K562 (cell line): ENCODE measurements around the gene WTAP.

ENCODE experiments used
- JUND ChIP-seq, 2 experiments: IDR thresholded peaks; 2 replicates in 1 of 2; 3 replicates in 1 of 2; pipeline ENCODE4 v1.6.1; 2011; ENCODE audit warnings: borderline replicate concordance in 2 of 2, low read depth in 2 of 2, low read length in 2 of 2, improper control_type of control experiment in 1 of 2, missing biosample characterization in 1 of 2, missing genetic modification characterization in 1 of 2, missing genetic modification reagents in 1 of 2
- TF ChIP-seq, protein P1 (sequence below): fragments of 250-450 bp; sonication (Bioruptor Pico); IDR thresholded peaks from 2 replicates; pipeline ENCODE4 v1.5.1; 2021; ENCODE audit warnings: mild to moderate bottlenecking

DNA sequence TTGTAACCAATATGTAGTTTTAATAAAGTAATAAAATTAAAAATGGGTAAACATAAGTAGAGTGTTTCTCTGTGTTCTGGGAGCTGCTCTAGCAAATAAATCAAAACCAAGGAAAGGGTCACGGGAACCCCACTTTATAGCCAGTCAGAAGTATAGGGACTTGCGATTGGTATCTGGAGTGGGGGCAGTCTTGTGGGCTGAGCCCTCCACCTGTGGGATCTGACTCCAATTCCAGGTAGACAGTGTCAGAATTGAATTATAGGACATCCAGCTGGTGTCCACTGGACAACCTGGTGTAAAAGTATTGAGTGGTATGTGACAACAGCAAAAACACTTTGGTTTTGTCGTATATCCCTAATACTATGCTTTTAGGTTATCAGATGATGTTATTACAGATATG, 48.7 kb upstream of the WTAP start:
- TF ChIP-seq, protein P1, sequence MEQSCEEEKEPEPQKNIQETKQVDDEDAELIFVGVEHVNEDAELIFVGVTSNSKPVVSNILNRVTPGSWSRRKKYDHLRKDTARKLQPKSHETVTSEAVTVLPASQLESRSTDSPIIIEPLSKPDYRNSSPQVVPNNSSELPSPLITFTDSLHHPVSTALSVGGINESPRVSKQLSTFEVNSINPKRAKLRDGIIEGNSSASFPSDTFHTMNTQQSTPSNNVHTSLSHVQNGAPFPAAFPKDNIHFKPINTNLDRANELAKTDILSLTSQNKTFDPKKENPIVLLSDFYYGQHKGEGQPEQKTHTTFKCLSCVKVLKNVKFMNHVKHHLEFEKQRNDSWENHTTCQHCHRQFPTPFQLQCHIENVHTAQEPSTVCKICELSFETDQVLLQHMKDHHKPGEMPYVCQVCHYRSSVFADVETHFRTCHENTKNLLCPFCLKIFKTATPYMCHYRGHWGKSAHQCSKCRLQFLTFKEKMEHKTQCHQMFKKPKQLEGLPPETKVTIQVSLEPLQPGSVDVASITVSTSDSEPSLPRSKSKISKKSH: no peak
- TF ChIP-seq JUND (IDR thresholded peaks at IDR 0.05; ENCODE audit: borderline replicate concordance, low read depth, low read length) (no peak), JUND (tag; IDR thresholded peaks at IDR 0.05; ENCODE audit: borderline replicate concordance, low read depth, low read length) (no peak)
